Amniotic epithelial cell (primary cell): ENCODE data around the gene RABL3.
A peak's percentile ranks its signal among the peaks of the same experiment; 100 is the strongest.
"Not testable (repeated sequence)": the region's sequence is repeated elsewhere in the genome, so short reads cannot be mapped to it uniquely, and the experiment has no call there.

Experiments used
- DNase-seq: peaks from one replicate; pipeline ENCODE4 v3.0.0-alpha.2; 2010; ENCODE audit warnings: low read depth

Gene RABL3

GRCh38 chr3:120742198-120742848, at the start of gene RABL3, which contains the start of gene GTF2E1:
RABL3 (minus strand) TSS chr3:120742516; CDS start chr3:120742507, 9 bp downstream.
GTF2E1 (plus strand) TSS chr3:120742744; CDS start chr3:120750553, 7,809 bp downstream.
- peak; percentile 100 for DNase-seq

GRCh38 chr3:120791913-120792312, 49.6 kb upstream of the RABL3 start:
- DNase-seq: peak; percentile 91

GRCh38 chr3:120791010-120791409, 48.7 kb upstream of the RABL3 start:
- DNase-seq: no peak

- DNase-seq: peak; percentile 37
Observed at GRCh38 chr3:120785832-120786231, 43.5 kb upstream of the RABL3 start.

- DNase-seq: peak; percentile 81
Observed at GRCh38 chr3:120780977-120781376, 38.7 kb upstream of the RABL3 start.

- no peak for DNase-seq
Observed at GRCh38 chr3:120778776-120779175, 36.5 kb upstream of the RABL3 start.

GRCh38 chr3:120775411-120775810, 33.1 kb upstream of the RABL3 start:
- DNase-seq: no peak

GRCh38 chr3:120773932-120774331, 31.6 kb upstream of the RABL3 start:
- peak; percentile 84 for DNase-seq

GRCh38 chr3:120772081-120772480, 29.8 kb upstream of the RABL3 start:
- DNase-seq: no peak

GRCh38 chr3:120770891-120771290, 28.6 kb upstream of the RABL3 start:
- DNase-seq: no peak

- peak; percentile 56 for DNase-seq
Observed at GRCh38 chr3:120769436-120769835, 27.1 kb upstream of the RABL3 start.

GRCh38 chr3:120767106-120767505, 24.8 kb upstream of the RABL3 start:
- DNase-seq: no peak

GRCh38 chr3:120766576-120766975, 24.3 kb upstream of the RABL3 start:
- DNase-seq: no peak

- DNase-seq: peak; percentile 25
Observed at GRCh38 chr3:120765830-120766493, 23.6 kb upstream of the RABL3 start.

- DNase-seq: no peak
Observed at GRCh38 chr3:120764206-120764605, 21.9 kb upstream of the RABL3 start.

- peak; percentile 20 for DNase-seq
Observed at GRCh38 chr3:120763601-120764000, 21.3 kb upstream of the RABL3 start.

GRCh38 chr3:120762615-120763014, 20.3 kb upstream of the RABL3 start:
- DNase-seq: peak; percentile 11

- DNase-seq: not testable (repeated sequence)
Observed at GRCh38 chr3:120758551-120758950, 16.2 kb upstream of the RABL3 start.

- DNase-seq: no peak
Observed at GRCh38 chr3:120756061-120756460, 13.7 kb upstream of the RABL3 start.

- DNase-seq: peak; percentile 43
Observed at GRCh38 chr3:120753810-120754209, 11.5 kb upstream of the RABL3 start.

GRCh38 chr3:120752865-120753264, 10.5 kb upstream of the RABL3 start:
- DNase-seq: no peak

GRCh38 chr3:120752230-120752629, 9.9 kb upstream of the RABL3 start:
- DNase-seq: no peak

- DNase-seq: no peak
Observed at GRCh38 chr3:120749843-120750242, 7.5 kb upstream of the RABL3 start.

GRCh38 chr3:120745466-120745865, 3.1 kb upstream of the RABL3 start:
- no peak for DNase-seq
